MCF 10A (cell line): ENCODE measurements around the gene OMA1. TPM values are rescaled to one million over a fixed set of nuclear protein-coding genes. Genes with fewer than 3 reads are reported as not detected.

ENCODE experiments used
- BruUV-seq: library from RNA; stranded (reverse); fragments of 400-500 nt; replicated peaks from 2 replicates; lab custom pipeline; 2021; lab: Mats Ljungman, UMichigan
- CTCF ChIA-PET: fragments of 300-600 bp; sonication (Branson Sonifier 250); formaldehyde crosslinking; extraction: SDS; loops from one replicate; lab custom pipeline; 2021; ENCODE audit warnings: antibody characterized with exemption, inconsistent platforms; lab: Yijun Ruan, JAX
- POLR2A ChIA-PET: fragments of 300-600, 350-650 bp; sonication (Branson Sonifier 250); formaldehyde crosslinking; extraction: SDS; loops from one replicate; lab custom pipeline; 2020; ENCODE audit warnings: antibody characterized with exemption, inconsistent platforms; lab: Yijun Ruan, JAX
- DNase-seq: peaks from one replicate; pipeline ENCODE4 v3.0.0-alpha.2; 2018; ENCODE audit not compliant: unreplicated experiment
- H3K27ac Mint-ChIP-seq: one replicate; pipeline ENCODE4 v1.8.0; 2022; ENCODE audit warnings: mild to moderate bottlenecking, low read depth, mixed read lengths; ENCODE audit not compliant: unreplicated experiment
- H3K27me3 Mint-ChIP-seq: one replicate; pipeline ENCODE4 v1.8.0; 2022; ENCODE audit warnings: mixed read lengths; ENCODE audit not compliant: insufficient read depth, unreplicated experiment
- H3K36me3 Mint-ChIP-seq: one replicate; pipeline ENCODE4 v1.8.0; 2022; ENCODE audit warnings: mild to moderate bottlenecking, moderate library complexity, mixed read lengths; ENCODE audit not compliant: insufficient read depth, unreplicated experiment
- H3K4me1 Mint-ChIP-seq: one replicate; pipeline ENCODE4 v1.8.0; 2022; ENCODE audit warnings: mixed read lengths; ENCODE audit not compliant: insufficient read depth, unreplicated experiment
- H3K4me3 Mint-ChIP-seq: one replicate; pipeline ENCODE4 v1.8.0; 2022; ENCODE audit warnings: mild to moderate bottlenecking, moderate library complexity, mixed read lengths; ENCODE audit not compliant: unreplicated experiment
- H3K9me3 Mint-ChIP-seq: one replicate; pipeline ENCODE4 v1.8.0; 2022; ENCODE audit warnings: mixed read lengths; ENCODE audit not compliant: unreplicated experiment
- CTCF ChIP-seq: fragments of 200-600 bp; IDR thresholded peaks from one replicate; pipeline ENCODE4 v1.8.0; 2022; ENCODE audit warnings: antibody characterized with exemption, mild to moderate bottlenecking; ENCODE audit not compliant: unreplicated experiment
- intact Hi-C: fragments of 100-400 bp; cut with micrococcal nuclease; formaldehyde crosslinking; loops from 2 replicates; pipeline ENCODE4 v1.14.1; 2022
- total RNA-seq: library from RNA; stranded (reverse); gene quantifications from 2 replicates; pipeline ENCODE4 v1.2.3, GENCODE V29; 2022

The OMA1 gene
- total RNA-seq, 1 experiment from 2014 or later = 15.7 TPM

GRCh38 chr1:58476179-58476578 lies 70.3 kb downstream of the OMA1 start:
- Mint-ChIP-seq H3K36me3 (peaks cover 6% of the 10 kb centered on the region), H3K9me3 (no peaks in the 10 kb centered on the region), H3K27me3 (no peaks in the 10 kb centered on the region), H3K4me1 (no peaks in the 10 kb centered on the region), H3K4me3 (no peak overlapping the region), H3K27ac (no peak overlapping the region)
- intact Hi-C loops = no loop called here
- ChIA-PET CTCF (interaction anchor here (0.6 kb wide), 2 partner anchors 41 to 1471 kb away, joined by 3 read pairs; no protein-coding TSS in a partner anchor), POLR2A (no interaction called here)
- BruUV-seq = no TSS peak
- DNase-seq = no peak
- no peak for TF ChIP-seq CTCF

- POLR2A ChIA-PET = no interaction called here
- TF ChIP-seq CTCF = no peak
- no peak for DNase-seq
- CTCF ChIA-PET = interaction anchor here (0.9 to 2.5 kb wide), 2 partner anchors 46 to 1638 kb away, joined by 3 to 9 read pairs; no protein-coding TSS in a partner anchor
- no peaks in the 10 kb centered on the region for H3K27me3 Mint-ChIP-seq
- no TSS peak for BruUV-seq
- no peaks in the 10 kb centered on the region for H3K4me1 Mint-ChIP-seq
- H3K36me3 Mint-ChIP-seq = no peaks in the 10 kb centered on the region
- no peak overlapping the region for H3K27ac Mint-ChIP-seq
- intact Hi-C loops = no loop called here
- no peak overlapping the region for H3K4me3 Mint-ChIP-seq
- no peaks in the 10 kb centered on the region for H3K9me3 Mint-ChIP-seq
Observed at GRCh38 chr1:58469476-58469875, 77.0 kb downstream of the OMA1 start.

GRCh38 chr1:58469016-58469415 lies 77.5 kb downstream of the OMA1 start:
- H3K36me3 Mint-ChIP-seq = no peaks in the 10 kb centered on the region
- H3K27me3 Mint-ChIP-seq = peaks cover 2% of the 10 kb centered on the region
- H3K27ac Mint-ChIP-seq = no peak overlapping the region
- TF ChIP-seq CTCF = no peak
- POLR2A ChIA-PET = no interaction called here
- CTCF ChIA-PET = interaction anchor here (2.5 kb wide), 1 partner anchor 46 kb away, joined by 9 read pairs; no protein-coding TSS in a partner anchor
- no TSS peak for BruUV-seq
- no peak overlapping the region for H3K4me3 Mint-ChIP-seq
- no peak for DNase-seq
- H3K4me1 Mint-ChIP-seq = no peaks in the 10 kb centered on the region
- no peaks in the 10 kb centered on the region for H3K9me3 Mint-ChIP-seq
- intact Hi-C loops = no loop called here

- H3K4me3 Mint-ChIP-seq = no peak overlapping the region
- no peak for DNase-seq
- BruUV-seq = no TSS peak
- no peak overlapping the region for H3K27ac Mint-ChIP-seq
- intact Hi-C loops = no loop called here
- H3K9me3 Mint-ChIP-seq = no peaks in the 10 kb centered on the region
- peaks cover 6% of the 10 kb centered on the region for H3K27me3 Mint-ChIP-seq
- no peaks in the 10 kb centered on the region for H3K4me1 Mint-ChIP-seq
- POLR2A ChIA-PET = no interaction called here
- no peak for TF ChIP-seq CTCF
- no peaks in the 10 kb centered on the region for H3K36me3 Mint-ChIP-seq
- CTCF ChIA-PET = interaction anchor here (2.5 kb wide), 1 partner anchor 47 kb away, joined by 9 read pairs; no protein-coding TSS in a partner anchor
Observed at GRCh38 chr1:58468612-58469011, 77.9 kb downstream of the OMA1 start.
